Stimulated activated CD4-positive, alpha-beta T cell treated with anti-CD3 and anti-CD28 coated beads, Interleukin-12 subunit alpha, Interleukin-12 subunit beta, amount 100 ng/mL, for 4 hours (primary cell): ENCODE results near the gene FLVCR2.

Experiments
- DNase-seq: peaks from one replicate; pipeline ENCODE4 v3.0.0-alpha.2; 2020

Gene FLVCR2

DNA sequence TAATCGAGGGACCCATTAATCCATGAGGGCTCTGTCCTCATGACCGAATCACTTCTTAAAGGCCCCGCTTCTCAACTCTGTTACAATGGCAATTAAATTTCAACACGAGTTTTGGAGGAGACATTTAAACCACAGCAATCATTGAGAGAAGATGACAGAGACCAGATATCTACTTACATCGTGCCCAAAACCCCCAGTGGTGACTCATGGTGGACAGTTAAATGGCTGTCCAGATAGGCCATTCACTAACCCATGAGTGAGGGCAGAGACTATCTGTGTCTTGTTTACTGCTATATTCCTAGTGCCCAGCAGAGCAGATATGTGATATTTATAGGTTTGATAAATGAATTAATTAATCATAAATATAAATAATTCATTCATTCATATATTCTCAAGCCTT lies 20.0 kb upstream of the FLVCR2 start:
- no peak for DNase-seq

- DNase-seq, result no peak
These were observed 19.4 kb upstream of the FLVCR2 start for GRCh38 chr14:75559045-75559444.

DNA sequence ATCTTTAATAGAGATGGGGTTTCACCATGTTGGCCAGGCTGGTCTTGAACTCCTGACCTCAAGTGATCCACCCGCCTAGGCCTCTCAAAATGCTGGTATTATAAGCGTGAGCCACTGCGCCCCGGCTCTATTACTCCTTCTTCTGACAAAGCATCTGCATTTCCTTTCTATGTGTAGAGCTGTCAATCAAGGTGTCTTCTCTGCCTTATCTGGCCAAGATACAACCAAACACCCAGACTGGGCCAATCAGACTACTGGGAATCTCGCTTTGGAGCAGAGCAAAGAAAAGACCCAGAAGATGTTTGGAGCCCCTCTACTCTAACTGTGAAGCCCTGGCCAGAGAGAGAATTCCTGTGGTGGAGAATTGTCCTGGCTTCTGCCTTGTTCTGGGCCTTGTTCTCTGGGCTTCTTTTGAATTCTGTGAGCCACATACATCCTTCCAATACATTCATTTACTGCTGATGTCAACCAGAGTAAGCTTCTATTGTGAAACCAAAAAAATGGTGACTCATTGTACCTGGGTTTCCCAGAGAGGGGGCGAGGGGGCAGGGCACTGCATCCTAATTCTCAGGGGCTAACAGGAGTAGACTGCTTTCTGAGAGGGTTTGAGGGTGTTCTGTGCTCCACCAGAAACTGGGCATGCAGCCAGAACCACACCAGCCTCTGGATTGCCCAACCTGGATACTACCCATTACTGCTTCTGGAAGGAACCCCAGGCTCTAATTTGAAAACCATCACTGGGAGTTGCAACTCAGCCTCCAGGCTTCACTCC lies 18.8 kb upstream of the FLVCR2 start:
- peak; percentile 66 for DNase-seq

- DNase-seq, result no peak
These were observed 17.4 kb upstream of the FLVCR2 start for GRCh38 chr14:75561013-75561432.

- DNase-seq, result peak; percentile 50
These were observed 16.3 kb upstream of the FLVCR2 start for GRCh38 chr14:75562089-75562488.

DNA sequence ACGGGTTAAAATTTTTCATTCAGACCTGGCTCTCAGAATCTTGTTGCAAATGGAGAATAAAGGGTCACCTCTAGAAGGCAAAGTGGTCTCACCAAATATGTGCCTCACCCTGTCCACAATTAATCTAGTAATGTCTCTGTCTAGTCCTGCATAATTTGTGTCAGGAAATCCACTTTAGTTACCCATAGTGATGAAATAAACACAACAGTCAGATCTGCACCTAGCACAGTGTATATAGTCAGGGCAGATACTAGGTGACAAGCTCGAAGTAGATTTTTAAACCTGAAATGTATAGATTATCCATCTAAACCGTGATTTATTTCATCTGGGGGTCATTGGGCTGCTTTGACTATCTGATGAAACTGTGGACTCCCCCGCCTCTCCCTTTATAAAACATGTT lies 15.9 kb upstream of the FLVCR2 start:
- DNase-seq, result no peak

- no peak for DNase-seq
These were observed 14.5 kb upstream of the FLVCR2 start for GRCh38 chr14:75563931-75564330.

GRCh38 chr14:75565056-75565455 lies 13.4 kb upstream of the FLVCR2 start:
- DNase-seq, result no peak

DNA sequence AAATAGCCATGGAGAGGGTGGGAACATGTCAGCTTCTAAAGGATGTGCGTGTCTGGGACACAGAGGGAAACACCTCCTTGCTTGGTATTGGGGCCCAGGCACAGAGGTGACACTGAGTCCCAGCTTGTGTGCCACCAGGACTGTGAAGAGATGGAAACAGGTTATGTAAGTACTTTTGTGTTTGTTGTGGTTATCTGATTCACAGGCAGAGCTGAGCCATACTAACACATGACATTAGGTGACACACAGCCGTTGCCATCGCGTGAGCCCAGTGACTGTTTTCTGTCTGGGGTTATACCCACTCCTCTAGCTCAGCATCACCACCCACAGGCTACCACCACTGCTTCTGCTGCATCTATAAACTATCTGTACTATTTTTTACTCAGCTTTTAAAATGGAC lies 12.1 kb upstream of the FLVCR2 start:
- peak; percentile 75 for DNase-seq

- no peak for DNase-seq
These were observed 11.7 kb upstream of the FLVCR2 start for GRCh38 chr14:75566752-75567151.

- DNase-seq, result no peak
These were observed 10.3 kb upstream of the FLVCR2 start for GRCh38 chr14:75568140-75568539.

DNA sequence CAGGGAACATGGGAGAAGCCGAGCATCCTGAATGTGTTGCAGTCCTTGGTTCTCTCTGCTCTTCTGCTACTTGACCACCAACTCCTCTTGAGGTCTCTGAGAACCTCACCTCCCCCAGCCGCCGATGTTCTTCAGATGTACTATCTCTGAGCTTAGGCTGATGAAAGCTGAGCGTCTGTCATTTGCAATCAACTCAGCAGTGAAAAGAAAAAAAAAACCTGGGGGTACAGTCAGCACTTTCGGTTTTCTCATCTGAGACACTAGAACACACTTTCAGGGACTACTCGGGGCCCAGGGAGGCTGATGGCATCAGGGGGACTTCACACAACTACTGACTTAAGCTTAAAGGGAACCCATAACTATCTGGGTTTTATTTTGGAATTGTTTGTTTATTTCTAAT lies 9.6 kb upstream of the FLVCR2 start:
- peak; percentile 45 for DNase-seq

DNA sequence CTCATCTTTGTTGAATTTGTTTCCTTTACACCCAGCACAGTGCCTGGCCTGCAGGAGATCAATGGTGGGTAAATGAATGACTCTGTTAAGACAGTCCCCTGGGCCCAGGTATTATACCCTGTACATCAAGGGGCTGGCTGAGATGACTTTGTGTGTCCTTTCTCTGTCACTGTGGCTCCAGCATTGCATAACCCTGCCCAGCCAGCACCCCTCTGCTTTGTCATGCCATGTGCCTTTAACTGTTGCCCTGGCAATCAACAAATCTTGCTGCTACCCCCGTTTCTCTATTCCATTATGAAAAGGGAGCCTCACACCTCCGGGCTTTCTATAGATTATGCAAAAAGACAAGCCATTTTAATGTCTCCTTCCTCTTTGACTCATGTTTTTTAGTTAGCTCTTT lies 7.6 kb upstream of the FLVCR2 start:
- no peak for DNase-seq

- no peak for DNase-seq
These were observed 6.3 kb upstream of the FLVCR2 start for GRCh38 chr14:75572104-75572503.

- no peak for DNase-seq
These were observed 1.3 kb upstream of the FLVCR2 start for GRCh38 chr14:75577090-75577489.

- DNase-seq, result peak; percentile 69
These were observed 705 bp upstream of the FLVCR2 start for GRCh38 chr14:75577729-75578101.

GRCh38 chr14:75578786-75579337 lies 442 bp downstream of the FLVCR2 start:
- DNase-seq, result no peak

GRCh38 chr14:75579338-75579864 lies 981 bp downstream of the FLVCR2 start:
- no peak for DNase-seq

GRCh38 chr14:75579882-75580281 lies 1.5 kb downstream of the FLVCR2 start:
- DNase-seq, result no peak

GRCh38 chr14:75587388-75587787 lies 9.0 kb downstream of the FLVCR2 start:
- no peak for DNase-seq

- no peak for DNase-seq
These were observed 11.5 kb downstream of the FLVCR2 start for GRCh38 chr14:75589931-75590330.

DNA sequence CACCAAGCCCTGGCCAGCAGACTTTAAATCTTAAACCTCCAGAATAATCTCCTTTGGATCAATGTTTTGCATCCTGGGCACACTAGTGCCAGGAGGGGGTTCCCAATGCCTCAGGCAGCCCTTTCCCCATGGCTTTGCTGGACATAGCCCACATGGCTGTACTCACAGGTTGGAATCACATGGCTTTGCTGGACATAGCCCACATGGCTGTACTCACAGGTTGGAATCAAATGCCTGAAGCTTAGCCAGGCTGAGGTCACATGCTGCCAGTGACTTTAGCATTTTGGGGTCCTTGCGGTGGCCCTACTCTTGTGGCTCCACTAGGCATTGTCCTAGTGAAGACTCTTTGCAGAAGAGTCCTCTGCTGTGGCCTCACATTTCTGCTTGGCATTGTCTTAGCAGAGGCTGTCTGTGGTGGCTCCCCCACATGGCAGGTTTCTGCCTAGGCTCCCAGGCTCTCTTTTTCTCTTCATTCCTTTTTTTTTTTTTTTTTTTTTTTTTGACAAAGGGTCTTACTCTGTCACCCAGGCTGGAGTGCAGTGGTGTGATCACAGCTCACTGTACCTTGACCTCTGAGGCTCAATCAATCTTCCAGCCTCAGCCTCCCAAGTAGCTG lies 13.0 kb downstream of the FLVCR2 start:
- no peak for DNase-seq

- no peak for DNase-seq
These were observed 13.7 kb downstream of the FLVCR2 start for GRCh38 chr14:75591987-75592575.

DNA sequence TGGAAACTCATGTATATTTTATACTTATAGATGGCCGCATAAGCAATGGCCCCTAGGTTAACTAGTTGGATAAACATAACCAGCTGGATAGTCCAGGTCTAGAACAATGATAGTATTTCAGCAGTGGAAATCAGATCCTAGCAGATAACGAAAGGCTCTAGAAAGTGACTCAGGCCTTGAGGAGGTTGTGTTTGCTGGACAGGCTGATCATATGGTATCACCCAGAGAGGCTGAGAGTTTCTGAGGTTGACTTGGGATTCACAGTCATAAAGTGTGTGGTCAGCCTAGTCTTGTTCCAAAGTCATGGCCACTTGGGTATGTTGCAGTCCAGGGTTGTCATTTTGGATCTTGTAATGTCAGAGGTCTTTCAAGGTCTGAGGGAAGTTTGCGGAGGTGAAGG lies 16.8 kb downstream of the FLVCR2 start:
- DNase-seq, result no peak
